ENCODE data around the gene GLP1R.

GLP1R gene

DNA sequence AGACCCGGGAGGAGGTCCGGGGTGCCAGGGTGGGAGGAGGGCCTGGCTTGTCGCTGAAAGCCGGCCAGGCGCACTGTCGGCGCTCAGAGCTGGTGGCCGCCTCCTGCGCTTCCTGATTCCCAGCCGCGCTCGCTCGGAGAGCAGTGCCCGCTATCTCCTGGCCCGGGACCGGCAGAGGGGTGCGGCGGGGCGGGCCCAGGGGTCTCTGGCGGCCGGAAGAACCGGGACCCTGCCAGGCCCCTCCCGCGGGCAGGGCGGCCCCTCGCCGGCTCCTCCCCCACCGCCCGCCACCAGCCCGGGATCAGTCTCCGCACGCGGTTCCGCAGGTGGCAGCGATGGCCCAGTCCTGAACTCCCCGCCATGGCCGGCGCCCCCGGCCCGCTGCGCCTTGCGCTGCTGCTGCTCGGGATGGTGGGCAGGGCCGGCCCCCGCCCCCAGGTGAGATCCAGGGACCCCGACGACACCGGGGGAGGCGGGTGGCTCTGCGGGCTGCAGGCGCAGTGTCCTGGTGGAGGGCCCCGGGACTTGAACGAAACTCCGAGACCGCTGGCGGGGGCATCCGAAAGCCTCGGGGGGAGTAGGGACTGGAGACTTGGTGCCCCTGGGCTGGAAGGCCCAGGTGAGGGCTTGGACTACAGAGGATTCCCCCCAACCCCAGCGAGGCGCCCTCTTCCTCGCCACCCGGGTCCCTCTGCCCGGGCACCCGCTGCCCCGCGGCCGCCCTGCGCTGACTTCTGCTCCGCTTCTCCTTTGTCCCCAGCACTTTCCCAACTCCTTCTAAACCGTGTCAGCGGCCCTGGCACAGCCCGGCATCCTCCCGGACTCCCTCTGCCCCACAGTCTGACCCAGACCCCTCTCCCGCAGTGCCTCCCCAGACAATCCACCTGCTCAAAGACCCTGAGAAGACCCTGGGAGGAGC lies at the start of gene GLP1R:
GLP1R (plus strand) TSS at position 301 of the 919 bp plus-strand sequence; CDS start at position 361, 60 bp downstream.
- no peak for DNase-seq

- DNase-seq = no peak
Observed at GRCh38 chr6:39003072-39003471, 45.5 kb upstream of the GLP1R start.

DNA sequence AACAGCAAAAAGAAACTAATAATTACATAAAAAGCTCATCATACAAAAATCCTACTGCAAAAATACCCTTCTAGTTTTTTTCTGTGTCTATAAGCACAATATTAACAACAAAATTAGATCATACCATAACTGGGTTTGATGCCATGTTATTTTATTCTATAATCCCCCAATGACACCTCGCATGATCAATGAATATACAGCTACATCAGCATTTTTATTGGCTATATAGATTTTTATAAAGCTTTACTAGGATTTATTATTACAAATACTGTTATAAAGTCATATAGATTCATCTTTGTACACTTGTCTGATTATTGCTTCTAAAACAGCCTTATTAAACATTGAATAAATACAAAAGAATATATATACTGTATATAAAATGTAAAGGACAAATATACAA lies 45.1 kb upstream of the GLP1R start:
- no peak for DNase-seq

GRCh38 chr6:39004801-39005200 lies 43.8 kb upstream of the GLP1R start:
- DNase-seq = no peak

GRCh38 chr6:39005774-39006173 lies 42.8 kb upstream of the GLP1R start:
- no peak for DNase-seq

DNA sequence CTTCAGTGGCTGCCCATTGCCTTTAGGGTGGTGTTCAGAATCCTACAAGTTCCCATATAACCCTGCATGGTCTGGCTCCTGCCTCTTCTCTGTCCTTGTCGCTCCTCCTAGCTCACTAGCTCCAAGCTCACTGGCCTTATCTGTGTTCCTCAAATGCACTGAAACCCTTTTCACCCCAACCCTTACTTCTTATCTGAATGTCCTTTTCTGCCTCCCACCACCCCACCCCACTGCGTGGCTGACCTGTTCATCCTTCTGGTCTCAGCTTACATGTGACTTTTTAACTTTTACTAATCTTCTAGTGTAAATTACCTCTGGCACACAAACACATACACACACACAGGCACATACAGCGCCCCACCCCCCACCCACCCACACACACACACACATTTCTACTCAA lies 41.0 kb upstream of the GLP1R start:
- no peak for DNase-seq

GRCh38 chr6:39008737-39009136 lies 39.8 kb upstream of the GLP1R start:
- DNase-seq = no peak

GRCh38 chr6:39009476-39009875 lies 39.1 kb upstream of the GLP1R start:
- no peak for DNase-seq

GRCh38 chr6:39016839-39017546 lies 31.6 kb upstream of the GLP1R start:
- no peak for DNase-seq

DNA sequence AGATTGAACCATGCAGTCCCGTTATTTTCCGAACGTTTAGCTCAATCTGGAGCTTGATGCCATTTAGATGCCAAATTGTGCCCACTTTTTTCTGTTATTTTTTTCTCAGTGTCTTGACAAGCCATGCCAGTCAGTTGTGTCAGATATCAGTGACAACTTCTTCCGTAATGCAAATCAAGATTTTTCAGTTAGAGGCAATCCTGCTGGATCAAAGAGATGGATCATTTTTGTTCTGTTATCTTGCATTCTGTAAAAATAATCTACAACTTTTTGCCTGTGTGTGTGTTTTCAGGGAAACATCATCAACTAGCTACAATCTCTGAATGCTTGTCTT lies 31.1 kb upstream of the GLP1R start:
- DNase-seq = no peak

DNA sequence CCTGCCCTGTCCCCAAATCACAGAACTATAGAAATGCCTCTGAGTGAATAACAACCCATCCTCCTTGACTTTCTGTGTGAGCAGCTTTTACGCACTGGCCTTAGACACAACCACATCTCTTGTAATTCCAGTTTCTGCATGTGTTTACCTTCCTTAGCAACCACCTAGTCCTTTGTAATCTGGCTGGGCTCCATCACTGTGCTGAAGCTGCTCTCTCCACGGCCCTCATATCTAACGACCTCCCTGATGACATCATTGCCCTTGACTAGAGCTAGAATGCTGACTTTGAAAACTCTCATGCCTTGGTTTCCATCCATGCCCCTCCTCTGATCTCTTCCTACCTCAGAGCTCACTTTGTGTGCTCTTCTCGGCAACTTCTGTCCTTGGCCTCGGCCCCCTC lies 30.5 kb upstream of the GLP1R start:
- no peak for DNase-seq

DNA sequence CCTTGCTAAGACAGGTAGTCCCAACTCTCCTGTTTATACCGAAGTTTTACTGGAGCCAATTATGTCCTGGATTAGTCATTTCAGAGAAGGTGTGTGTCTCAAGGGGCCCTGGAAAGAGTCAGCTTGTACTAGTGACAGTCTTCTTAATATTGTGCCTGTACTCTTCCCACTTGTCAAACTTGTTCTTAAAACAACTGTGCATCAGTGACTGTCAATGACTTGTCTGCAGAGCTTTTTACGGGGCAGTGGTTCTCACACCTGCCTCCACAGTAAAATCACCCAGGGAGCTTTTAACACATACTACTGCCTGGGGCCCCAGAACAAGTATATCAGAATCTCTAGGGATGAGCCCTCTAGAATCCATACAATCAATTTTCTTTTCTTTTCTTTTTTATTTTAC lies 28.4 kb upstream of the GLP1R start:
- DNase-seq = no peak

DNA sequence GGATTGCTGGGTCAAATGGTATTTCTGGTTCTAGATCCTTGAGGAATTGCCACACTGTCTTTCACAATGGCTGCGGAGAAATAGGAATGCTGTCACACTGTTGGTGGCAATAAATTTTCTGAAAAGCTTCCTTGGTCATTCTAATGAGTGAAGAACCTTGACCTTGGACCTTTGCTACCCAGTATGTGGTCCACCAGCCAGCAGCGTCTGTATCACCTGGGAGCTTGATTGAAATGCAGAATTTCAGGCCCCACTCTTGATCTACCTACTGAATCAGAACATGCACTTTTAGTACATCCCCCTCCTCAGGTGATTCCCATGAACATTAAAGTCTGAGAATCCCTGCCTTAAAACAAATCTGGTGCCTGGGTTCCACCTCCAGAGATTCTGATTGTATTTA lies 27.5 kb upstream of the GLP1R start:
- DNase-seq = no peak

- no peak for DNase-seq
Observed at GRCh38 chr6:39021779-39022178, 26.8 kb upstream of the GLP1R start.

GRCh38 chr6:39026175-39026574 lies 22.4 kb upstream of the GLP1R start:
- DNase-seq = no peak

GRCh38 chr6:39029156-39030011 lies 19.2 kb upstream of the GLP1R start:
- no peak for DNase-seq

DNA sequence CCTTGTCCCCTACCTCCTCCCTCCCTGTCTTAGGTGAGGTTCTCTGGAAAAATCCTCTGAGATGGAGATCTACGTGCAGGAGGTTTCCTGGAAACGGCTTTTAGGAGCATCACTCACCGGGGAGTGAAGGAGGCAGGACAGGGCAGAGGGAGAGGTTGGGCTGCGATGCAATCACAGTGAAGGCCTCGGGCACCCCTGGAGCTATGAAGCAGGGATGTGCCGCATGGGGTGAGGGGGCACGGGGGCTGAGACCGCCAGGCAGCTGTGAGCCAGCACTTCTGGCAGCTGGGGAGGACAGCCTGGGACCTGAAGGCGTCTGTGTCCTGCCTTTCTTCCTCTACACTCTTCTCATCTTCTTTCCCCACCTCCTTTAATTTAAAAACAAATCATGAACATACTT lies 12.9 kb upstream of the GLP1R start:
- no peak for DNase-seq

DNA sequence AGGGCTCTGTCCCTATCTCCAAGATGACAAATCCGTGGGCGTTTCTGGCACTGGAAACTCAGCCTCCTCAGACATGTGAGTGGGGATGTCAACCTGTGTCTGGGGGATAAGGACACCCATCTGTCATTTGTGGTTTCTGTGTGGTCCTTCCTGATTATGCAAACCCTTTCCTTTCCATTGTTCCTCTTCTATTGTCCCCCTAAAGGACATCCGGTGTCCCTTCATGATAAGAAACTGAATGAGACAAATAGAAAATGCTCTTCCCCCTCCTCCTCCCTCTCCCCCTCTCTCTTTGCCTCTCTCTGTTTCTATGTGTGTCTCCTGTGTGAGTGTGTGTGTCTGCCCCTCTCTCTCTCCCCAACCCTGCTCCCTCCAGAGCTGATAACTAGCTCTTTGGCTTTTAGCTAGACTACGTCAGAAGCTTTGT lies 11.5 kb upstream of the GLP1R start:
- no peak for DNase-seq

DNA sequence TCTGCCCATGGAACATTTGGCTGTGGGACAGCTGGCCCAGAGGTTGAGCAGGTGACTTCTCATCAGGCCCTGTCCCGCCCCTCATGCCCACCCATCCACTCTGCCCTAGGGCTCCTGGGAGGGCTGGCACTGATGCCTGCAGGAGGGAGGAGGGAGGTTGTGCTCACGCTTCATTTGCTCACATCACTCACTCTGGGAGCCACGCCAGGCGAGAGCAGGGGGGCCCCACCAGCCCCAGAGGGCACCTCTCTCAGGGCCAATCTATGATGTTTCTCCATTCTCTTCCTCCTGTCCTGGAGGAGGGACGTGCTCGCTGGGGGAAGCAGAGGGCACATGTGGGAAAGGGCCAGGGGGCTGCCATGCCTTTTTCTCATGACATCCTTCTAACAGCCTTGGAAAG lies 10.9 kb upstream of the GLP1R start:
- DNase-seq = no peak

DNA sequence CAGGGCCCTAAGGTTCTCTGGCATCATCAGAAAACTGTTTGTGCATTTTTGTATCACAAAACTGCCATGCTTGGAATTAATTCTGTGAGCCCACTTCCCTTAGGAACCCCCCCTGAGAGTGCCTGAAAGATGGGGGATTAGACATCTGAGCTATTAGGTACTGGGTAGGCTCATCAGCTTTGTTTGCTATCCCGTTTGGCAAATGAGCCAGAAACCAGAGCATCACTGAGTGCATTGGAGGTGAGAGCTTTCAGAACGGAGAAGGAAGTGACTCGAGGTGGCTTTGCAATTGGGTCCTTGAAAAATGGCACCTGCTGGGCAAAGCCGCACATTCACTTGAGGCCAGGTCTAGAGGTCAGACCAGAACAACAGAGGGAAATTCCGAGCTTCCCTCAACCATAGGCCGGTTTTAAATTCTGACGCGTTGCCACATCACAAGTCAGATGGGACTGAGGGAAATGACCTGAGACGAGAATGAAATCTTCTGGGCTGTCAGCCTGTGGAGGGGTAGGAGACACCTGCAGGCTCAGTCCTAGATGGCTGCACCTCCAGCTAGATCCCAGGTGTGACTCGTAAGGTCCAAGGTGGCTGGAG lies 8.4 kb upstream of the GLP1R start:
- DNase-seq = no peak

- no peak for DNase-seq
Observed at GRCh38 chr6:39041072-39041471, 7.5 kb upstream of the GLP1R start.

DNA sequence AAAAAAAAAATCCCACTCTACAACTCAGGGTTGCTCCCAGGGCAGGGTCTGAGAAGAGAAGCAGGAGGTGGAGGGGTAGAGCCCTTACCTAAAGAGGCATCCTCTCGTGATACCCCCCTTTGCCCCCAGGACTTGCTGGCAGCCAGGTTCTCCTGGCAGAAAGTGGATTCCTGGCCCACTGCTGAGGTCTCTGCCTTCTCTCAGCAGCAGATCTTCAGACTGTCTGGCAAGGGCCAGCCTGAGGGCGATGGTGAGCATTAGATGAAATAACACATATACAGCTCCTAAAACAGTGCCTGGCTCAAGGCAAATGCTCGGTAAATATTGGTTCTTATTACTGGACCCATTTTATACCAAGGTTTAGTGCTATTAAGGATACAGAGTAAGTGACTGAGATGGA lies 4.8 kb upstream of the GLP1R start:
- no peak for DNase-seq

DNA sequence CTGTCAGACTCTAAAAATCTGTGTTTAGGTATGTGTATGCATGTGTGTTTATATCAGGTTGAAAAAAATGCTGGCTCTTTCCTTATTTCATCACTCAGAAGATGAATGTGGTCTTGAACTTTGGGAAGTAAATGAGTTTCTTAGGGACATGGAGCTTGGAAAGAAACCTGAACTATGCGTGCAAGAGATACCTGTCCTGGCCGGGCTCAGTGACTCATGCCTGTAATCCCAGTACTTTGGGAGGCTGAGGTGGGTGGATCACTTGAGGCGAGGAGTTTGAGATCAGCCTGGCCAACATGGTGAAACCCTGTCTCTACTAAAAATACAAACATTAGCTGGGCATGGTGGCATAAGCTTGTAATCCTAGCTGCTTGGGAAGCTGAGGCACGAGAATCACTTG lies 4.4 kb upstream of the GLP1R start:
- DNase-seq = no peak
